HG02798 (cell line): Measurements from ENCODE around the gene NUP93.
"Not testable (repeated sequence)": the region's sequence is repeated elsewhere in the genome, so short reads cannot be mapped to it uniquely, and the experiment has no call there.

Experiments
- ATAC-seq: cut with Tn5 transposase; IDR thresholded peaks from one replicate; pipeline ENCODE4 v1.9.1; 2021; ENCODE audit warnings: mild to moderate bottlenecking; ENCODE audit not compliant: unreplicated experiment, poor library complexity

NUP93 gene

DNA sequence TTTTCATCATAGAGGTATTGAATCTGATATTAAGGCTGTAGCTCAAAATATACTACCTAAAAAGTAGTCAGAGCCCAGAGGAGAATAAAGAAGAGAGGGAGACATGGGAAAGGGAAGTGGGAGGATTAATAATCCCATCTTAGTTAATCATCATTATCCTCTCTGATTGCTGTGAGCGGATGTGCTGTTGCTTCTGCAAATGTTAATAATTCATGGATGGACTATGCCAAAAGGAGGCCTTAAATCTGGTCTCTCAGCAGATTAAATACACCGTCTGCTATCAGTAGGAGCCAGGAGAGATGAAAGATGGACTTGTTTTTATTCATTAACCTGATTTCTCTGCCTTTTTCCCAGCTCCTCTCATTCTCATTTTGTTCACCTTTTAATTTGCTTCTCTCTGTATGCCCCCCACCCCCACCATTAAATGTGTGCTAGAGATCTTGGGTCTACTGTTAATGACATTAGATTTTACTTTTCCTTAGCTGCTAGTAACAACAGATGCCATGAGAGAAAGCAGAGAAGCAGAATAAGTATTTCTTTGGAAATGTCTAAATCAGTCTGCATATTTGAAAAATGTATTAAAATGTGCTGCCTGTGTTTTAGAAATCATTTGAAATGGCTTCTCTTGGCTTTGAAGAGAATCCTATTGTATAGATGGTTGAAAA is 44.2 kb downstream of the NUP93 start:
- ATAC-seq, result no peak

DNA sequence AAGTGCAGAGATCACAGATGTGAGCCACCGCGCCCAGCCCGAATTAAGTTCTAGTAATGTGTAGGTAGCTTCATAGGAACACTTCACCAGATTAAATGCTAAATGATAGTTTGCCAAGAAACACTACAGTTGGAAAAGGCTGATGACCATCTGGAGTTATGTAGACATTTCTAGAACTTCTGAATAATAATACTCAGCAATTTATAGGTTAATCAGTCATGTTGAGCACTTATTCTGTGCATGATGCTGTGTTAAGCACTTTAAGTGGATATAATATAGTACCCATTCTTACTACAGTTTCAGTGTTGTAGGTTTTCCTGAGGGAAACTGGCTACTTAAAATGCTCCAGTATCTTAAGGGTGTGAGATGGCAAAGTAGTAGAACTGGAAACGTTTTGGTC is 45.2 kb downstream of the NUP93 start:
- ATAC-seq, result no peak

DNA sequence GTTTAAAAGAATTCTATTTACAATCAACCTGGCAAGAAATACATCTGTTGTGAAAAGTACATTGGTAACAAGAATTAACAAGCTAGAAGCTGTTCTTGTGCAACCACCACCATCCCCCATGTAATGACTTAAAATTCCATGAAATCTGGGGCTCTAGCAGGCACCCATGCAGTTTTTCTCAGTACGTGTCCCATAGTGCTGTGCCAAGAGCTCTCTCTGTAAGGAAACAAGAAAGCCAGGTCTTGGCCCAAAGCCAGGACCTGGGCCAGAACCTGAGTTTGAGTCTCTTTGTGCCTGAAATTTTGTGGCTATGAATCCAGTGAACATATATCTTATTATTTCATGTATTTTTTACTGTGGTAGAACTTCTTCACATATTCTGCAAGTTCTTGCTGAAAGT is 46.6 kb downstream of the NUP93 start:
- ATAC-seq, result no peak

DNA sequence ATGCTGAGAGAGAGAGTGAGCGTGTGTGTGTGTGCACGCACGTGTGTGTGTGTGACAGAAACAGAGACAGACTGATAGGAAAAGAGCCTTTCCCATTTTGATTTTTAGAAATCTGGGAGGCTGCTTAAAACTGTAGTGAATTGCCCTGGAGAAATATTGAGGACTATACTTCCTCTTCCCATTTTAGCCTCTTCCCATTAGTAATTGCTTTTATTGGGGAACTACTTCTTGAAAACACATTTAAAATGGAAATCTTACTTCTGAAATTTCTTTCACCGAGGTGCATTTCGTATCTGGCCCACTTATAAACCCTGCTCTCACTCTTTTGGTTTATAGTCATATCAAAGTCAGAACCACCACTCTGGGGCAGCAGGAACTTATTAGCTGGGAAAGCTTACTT is 47.1 kb downstream of the NUP93 start:
- no peak for ATAC-seq

DNA sequence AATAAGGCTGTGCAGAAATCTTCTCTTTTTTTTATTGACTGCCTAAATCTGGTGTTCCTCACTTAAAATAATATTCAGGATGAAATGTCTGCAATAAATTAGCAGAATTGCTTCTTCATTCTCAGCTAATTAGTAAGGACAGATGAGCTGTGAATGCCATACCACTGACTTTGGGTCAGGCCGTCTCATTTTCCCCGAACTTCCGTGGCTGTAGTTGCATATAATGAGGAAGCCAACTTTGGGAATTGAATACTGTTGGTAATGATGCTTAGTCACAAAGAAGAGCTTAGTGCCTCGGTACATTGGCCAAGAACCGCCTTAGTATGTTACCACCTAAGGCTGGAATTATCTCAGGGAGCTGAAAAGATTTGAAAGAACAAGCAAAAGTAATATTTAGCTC is 47.6 kb downstream of the NUP93 start:
- ATAC-seq, result no peak

DNA sequence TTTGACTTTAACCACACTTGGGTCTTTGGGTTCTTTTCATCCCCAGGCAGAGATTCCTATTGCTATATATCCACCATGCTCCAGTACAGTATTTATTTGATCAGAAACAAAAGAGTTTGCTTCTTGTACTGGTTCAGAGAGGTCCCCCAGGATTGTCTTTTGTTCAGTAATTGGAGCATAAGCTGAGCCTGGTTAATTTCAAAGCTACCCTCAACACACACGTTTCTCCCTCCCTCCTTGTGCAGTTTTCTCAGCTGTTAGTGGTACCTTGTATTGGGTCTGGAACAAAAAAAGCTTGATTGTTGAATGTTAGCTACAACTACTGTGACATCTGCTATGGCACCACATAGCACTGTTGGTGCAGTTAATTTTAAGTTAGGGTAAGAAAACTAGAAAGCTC is 50.0 kb downstream of the NUP93 start:
- no peak for ATAC-seq

DNA sequence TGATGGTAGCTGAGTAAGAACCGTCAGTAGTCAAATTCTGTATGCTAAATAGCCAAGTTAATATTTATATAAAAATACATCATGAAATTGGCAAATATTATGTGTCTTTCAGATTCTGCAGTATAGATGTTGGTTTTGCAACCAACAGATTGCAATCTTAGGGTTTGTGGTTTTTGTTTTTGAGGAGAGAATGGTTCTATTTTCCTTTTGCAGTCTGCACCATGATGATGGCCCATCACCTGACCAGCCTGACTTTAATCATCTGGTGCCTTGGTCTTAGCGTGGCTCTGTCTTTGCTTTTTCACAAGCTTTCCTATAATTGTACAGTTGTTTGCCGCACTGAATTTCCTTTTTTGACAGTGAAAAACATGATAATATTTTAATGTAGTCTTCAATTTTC is 50.7 kb downstream of the NUP93 start:
- no peak for ATAC-seq

DNA sequence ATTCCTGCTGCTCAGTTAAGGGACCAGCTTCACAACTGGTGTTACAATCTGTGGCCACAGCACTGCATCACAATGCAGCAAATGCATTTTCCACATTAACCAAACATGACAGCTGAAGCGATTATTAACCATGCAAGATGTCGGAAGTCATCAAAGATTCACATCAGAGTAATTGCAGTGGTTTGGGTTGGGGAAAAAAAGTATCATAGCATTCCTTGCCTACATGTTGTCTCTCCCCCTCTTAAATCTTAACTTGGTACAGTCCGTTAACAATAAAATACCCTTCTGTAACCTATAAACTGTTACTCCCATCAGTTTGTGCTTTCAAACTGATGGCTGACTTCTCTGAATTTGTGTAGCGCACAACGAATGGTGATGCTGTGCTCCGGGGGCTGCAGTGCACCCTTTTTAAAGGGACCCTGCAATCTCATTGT is 51.6 kb downstream of the NUP93 start:
- ATAC-seq, result no peak

DNA sequence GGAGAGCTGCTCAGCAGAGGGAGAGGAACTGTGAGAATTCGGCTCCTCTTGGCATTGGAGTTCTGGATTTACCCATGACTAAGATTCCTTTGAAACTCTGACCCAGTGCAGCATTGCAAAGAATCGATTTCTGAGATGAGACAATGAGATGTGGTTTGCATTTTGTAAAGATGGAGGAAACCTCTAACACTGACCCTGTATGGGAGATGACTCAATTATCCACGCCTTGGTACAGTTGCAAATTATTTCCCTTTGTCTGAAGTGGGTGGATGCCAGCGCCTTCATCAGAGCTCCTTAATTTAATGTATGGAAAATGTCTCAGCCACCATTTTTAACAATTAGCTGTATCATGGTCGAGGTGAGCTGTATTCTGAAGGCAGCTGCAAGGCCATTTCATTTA is 53.4 kb downstream of the NUP93 start:
- no peak for ATAC-seq

DNA sequence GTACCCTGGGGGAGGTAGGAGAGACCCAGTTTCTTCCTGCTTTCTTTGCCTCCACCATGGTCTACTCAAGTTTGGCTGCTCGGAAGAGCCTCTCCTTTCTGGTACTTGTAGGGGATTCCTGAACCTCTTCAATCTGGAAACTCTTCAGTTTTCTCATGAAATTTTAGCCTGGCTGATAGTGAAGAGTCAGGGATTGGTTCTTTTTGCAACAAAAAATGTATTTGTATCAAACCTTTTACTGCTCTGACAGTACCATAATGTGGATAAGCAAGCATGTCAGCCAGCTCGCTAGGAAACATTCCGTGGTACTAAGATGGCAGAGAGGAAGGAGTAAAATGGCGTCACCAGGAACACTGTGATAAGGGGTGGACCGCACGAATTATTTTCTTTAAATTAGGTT is 55.4 kb downstream of the NUP93 start:
- ATAC-seq, result no peak

DNA sequence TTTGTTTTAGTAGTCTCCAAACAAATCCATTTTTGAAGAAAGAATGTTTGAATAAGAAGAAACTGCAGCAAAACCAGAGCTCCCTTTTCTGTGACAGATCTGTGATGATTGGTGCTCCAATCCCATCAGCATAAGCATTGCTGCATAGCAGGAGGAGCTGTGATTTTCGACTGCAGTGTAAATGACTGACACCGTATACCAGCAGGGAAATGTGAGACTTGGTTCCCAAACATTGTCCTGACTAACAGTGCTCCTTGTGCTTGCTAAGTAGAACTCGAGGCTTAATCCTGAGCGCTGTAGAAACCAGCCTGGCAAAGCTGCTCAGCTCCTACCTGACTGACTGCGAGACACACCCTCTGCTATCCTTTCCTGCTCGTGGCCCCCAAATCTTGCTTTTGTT is 57.2 kb downstream of the NUP93 start:
- no peak for ATAC-seq

DNA sequence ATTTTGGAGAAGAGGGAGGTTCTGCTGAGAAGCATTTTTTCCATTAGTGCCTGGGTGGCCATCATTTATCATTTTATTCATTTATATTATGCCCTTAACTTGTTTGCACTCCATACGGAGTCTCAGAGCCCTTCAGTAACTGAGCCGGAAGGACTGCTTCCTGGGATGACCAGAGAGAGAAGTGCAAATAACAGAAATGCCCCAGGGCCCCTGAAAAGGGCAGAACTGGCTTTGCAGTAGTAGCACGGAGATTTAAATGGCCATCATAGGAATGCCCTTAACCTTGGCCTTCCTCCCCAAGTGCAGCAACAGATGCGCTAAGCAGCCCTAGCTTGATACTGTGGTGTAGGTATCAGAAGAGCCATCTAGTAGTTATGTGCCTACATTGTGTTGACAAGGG is 58.5 kb downstream of the NUP93 start:
- no peak for ATAC-seq

DNA sequence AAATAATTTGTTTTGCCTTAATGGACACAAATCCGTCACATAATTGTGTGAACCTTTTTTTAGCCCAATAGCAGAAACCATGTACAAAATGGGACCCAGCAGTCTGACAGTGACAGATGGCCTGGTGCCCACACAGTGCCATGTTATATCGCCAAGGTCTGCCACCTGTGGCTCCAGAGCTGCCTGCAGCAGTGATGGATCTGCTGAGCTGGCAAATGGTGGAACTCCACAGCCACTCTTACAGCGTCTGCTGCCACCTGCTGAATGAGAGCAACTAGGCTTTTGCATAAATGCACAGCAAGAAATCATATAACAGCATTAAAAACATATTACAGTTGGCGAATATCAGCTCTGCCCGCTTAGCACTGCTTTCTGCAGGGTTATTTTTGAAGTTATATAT is 59.4 kb downstream of the NUP93 start:
- no peak for ATAC-seq

DNA sequence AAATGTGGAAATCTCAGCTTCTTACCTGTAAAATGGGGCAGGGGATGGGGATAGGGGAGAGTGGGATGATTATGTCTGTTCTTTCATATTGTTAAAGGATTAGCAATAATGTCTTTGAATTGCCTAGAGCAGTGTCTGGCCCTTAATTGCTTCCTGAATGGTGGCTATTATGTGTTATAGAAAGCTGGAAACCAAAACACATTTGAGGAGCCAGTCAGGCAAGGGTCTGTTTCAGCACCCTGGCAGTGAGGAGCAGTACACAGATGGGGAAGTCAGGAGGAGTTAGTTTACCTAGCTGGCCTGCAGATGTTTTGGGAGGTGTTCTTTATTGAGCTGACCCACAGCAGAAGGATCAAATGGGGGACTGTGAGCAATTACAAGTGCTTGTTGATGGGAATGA is 63.0 kb downstream of the NUP93 start:
- no peak for ATAC-seq

DNA sequence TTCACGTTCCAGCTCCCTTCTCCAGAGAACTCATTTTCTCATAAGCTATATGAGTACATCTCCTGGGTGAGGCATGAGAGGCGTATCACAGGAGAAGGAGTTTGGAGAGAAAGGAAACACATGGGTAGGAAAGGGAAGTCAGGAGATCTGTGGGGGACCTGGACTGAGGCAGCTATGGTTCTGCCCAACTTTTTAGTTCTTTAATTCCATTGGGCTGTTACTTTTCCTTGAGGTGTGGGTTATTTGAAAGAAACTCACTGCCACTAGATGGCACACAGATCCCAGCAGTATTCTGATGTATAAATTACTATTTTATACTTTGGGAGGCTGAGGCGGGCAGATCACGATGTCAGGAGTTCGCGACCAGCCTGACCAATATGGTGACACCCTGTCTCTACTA is 63.6 kb downstream of the NUP93 start:
- no peak for ATAC-seq

DNA sequence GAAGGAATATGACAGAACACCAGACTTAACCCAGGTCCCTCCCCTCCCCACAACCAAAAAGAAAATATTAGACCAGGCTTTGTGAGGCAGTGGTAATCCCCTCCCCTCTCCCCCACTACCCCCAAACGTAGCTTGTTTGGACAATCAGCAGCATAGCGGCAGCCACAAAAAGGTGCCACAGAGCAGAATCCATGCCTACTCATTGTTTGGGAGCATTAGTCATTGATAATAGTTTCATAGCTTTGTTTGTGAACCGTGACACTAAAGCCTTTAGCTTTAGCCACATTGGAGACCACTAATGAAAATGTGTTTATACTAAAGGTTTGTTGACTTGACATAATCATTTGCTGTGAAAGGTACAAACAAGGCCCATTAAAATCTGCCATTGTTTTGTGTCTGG is 65.1 kb downstream of the NUP93 start:
- no peak for ATAC-seq

DNA sequence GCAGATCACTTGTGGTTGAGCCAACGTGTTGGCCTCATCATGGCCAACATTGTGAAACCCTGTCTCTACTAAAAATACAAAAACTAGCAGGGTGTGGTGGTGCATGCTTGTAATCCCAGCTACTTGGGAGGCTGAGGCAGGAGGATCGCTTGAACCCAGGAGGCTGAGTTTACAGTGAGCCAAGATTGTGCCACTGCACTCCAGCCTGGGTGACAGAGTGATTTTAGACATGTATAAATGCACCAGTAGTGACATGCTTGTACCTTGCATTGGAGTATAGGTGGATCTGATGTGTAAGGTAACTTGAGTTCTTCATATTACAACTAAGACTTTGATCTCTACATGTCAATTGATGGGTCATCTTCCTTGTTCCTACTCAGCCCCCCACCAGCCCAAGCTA is 67.1 kb downstream of the NUP93 start:
- not testable (repeated sequence) for ATAC-seq

DNA sequence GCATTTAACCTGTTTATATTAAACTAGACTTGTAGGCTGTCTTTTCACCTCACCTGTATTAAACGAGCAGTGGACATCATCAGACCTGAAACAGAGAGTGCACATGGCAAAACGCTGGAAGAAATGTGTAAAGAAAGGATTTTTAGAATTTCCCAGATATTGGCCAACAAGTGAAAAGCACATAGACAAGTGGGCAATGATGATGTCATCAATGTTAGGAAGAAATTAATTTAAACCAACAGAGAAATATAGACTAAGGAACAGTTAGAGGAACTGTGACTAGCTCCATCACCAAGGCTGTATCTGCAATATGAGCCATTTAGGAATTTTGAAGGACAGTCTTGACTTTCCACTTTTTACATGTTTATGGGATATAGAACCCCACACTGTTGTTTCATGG is 67.9 kb downstream of the NUP93 start:
- no peak for ATAC-seq

DNA sequence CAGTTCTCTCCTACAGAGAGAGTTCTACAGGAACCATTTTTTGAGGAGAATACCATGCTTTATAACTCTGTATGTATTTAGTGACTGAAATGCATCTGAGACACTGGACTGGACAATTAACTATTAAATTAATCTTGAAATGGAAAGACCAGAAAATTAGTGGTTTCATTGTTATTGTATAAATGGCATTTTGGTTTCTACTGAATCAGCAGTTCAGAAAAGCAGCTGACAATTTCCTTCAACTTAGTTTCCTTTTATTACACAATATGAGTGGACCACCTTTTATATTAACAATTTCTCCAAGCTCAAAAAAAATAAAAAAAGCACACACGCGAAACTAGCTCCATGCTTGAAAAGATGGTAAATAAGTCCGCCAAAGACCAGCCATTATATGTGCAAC is 69.0 kb downstream of the NUP93 start:
- no peak for ATAC-seq

DNA sequence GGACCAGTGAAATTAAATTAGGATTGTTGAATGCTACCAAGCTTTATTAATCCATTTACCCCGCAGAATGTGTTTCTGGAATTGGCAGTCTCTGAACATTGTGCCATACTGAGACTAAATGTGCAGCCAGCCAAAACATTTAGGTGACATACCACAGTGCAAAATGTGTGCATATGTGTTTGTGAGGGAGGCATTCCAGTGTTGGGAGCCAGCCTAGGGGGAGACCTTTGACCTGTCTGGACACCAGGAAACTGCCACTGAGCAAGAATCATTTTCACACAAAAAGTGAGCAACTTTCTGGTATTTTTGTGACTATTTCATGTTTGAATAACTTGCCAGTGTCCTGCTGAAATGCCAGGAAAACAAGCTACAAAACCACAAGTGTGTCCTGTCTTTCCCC is 70.4 kb downstream of the NUP93 start:
- ATAC-seq, result no peak

DNA sequence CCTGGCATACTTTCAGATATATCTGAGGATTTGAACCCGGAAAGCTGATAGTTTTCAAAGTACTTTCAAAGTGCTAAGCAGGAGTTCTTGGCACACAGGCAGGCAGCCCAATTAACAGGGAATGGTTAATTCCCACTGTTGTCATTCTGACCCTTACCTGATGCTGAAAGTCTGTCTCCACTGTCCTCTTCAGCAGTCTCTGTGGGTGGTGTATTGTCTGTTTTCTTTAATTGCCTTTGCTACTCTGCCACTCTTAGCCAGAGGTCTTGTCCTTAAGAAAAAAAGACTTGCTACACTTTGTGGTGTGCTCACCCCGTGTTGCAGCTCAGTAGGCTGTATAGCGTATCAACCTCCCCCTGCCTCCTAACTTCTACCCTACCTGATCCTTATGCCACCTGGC is 71.8 kb downstream of the NUP93 start:
- ATAC-seq, result no peak

DNA sequence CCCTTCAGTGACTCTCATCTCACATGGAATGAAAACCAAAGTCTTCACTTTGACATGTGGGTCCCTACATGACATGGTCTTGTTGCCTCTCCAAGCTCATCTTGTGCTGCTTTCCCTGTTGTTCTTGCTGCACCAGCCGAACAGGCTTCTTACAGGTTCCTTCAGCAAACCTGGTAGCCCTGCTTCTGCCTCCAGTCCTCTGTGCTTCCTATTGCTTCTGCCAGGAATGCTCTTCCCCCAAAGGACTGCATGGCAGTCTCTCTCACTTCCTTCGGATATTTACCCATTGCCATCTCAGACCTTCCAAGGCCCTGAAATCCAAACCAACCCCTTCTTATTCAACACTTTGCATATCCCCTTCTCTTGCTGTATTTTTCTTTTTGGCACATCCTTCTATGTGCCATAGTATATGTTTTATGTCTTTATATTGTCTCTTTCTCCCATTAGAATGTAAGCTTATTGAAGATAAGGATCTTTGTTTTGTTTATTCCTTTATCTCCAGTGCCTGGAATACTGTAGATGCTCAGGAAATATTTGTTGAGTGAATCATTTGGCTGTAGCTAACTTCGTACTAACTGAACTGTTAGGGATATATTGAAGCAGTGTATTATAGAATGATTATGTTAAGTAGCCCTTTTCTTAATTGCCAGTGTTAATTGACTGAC is 77.2 kb downstream of the NUP93 start:
- no peak for ATAC-seq
